Germinal center (tissue), 1 donor: ENCODE data around the gene PCSK6.

ENCODE experiments used
- DNase-seq: peaks from one replicate; pipeline ENCODE4 v3.0.0; 2012; ENCODE audit warnings: mixed read lengths, low spot score

The PCSK6 gene

DNA sequence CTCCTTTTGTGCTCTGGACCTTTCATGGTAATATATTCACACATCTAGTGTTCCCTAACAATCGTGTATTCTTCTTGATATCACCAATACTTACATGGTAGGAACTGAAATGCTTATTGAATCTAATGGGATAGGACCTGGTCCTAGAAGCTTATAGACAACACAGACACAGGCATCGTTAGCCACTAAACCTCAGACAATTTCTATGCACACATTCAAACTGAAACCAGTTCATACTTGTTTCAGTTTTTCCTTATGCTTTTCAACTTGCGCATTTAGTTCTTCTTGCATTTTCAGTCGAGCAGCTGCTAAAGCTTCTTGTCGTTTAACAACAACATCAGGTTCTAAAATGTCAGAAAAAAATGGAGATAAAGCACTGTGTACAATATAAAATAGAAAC is 214.5 kb downstream of the PCSK6 start:
- DNase-seq, result no peak

- DNase-seq, result no peak
Observed at GRCh38 chr15:101273534-101273933, 216.0 kb downstream of the PCSK6 start.

- no peak for DNase-seq
Observed at GRCh38 chr15:101272584-101272983, 216.9 kb downstream of the PCSK6 start.

GRCh38 chr15:101269479-101270223 is 219.9 kb downstream of the PCSK6 start:
- DNase-seq, result no peak

GRCh38 chr15:101267320-101268104 is 222.0 kb downstream of the PCSK6 start:
- DNase-seq, result no peak

DNA sequence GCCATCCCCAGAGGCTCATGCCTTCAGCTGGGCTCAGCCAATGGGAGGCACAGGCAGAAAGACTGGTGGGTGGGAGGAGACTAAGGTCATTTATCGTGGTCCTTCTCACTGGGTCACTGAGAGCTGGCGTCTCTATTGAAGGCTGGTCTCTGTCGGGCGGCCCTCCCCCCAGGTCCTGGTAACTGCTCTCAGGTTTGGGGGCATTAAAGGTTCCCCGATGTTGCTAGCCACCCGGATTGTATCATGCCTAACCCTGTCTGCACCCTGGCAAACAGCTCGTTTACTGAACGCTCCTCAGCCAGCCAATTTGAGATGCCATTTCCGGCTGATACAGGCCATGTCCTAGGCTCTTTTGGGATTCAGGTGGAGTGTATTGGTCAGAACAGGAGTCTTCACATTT is 222.7 kb downstream of the PCSK6 start:
- DNase-seq, result no peak

DNA sequence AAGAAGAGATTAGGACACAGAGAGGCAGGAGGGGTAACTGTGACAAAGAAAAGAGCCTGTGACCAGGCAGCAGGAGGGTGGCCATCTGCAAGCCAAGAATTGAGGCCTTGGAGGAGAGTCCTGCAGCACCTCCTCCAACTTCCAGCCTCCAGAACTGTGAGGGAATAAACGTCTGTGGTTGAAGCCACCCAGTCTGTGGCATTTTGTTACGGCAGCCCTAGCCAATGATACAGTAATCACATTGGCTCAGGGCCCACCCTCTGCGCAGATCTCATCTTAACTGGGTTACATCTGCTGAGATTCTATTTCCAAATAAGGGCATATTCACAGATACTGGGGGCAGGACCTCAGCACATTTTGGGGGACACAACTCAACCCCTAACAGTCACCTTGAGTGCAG is 223.5 kb downstream of the PCSK6 start:
- no peak for DNase-seq

GRCh38 chr15:101264911-101265641 is 224.4 kb downstream of the PCSK6 start:
- DNase-seq, result no peak

DNA sequence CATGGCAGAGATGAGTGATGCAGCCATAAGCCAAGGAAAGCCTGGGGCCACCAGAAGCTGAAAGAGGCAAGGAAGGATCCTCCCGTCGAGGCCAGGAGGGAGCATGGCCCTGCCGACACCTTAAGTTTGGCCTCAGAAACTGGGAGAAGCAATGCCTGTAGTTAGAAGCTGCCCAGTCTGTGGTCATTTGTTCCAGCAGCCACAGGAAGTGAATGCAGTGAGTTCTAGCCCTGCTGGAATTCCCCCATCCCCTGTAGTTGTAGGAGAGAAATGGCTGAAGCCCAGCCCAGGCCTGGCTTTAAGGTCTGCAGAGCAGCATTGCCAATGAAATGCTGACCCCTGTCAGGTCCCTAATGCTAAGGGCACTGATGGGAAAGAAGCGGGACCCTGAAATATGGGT is 225.5 kb downstream of the PCSK6 start:
- DNase-seq, result no peak

- no peak for DNase-seq
Observed at GRCh38 chr15:101262551-101262950, 227.0 kb downstream of the PCSK6 start.

GRCh38 chr15:101258238-101259144 is 231.0 kb downstream of the PCSK6 start:
- DNase-seq, result peak; percentile 38

DNA sequence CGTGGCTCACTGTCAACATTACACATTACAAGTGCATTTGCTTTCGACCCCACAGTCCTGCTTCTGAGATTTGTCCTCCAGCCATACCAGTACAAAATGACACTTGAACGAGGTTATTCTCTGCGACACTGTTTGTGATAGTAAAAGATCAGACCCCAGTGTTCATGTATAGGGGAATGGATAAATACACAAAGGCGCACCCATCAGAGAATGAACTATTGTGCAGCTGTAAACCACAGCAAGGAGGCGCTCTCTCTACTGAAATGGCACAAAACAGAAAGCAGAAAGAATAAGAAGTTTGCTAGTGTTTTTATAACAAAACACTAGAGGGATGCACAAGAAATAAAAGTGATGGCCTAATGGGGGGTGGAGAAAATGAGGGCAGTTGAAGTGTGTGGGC is 232.8 kb downstream of the PCSK6 start:
- no peak for DNase-seq

GRCh38 chr15:101255615-101256241 is 233.8 kb downstream of the PCSK6 start:
- DNase-seq, result no peak

DNA sequence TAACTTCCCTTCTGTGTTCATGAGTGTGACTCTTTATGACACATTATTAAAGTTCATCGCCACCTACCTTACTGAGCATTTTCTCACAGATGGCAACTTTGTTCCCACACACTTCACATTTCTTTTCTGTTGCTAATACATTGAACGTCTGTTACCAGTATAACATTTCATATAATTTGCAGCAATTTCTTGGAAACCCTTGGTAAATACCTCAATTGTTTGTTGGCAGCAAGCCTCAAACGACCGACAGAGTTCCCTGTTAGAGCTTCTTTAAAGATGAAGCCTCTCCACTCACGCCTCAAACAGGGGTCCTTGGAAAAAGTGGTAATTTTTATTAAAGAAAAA is 234.5 kb downstream of the PCSK6 start:
- no peak for DNase-seq

DNA sequence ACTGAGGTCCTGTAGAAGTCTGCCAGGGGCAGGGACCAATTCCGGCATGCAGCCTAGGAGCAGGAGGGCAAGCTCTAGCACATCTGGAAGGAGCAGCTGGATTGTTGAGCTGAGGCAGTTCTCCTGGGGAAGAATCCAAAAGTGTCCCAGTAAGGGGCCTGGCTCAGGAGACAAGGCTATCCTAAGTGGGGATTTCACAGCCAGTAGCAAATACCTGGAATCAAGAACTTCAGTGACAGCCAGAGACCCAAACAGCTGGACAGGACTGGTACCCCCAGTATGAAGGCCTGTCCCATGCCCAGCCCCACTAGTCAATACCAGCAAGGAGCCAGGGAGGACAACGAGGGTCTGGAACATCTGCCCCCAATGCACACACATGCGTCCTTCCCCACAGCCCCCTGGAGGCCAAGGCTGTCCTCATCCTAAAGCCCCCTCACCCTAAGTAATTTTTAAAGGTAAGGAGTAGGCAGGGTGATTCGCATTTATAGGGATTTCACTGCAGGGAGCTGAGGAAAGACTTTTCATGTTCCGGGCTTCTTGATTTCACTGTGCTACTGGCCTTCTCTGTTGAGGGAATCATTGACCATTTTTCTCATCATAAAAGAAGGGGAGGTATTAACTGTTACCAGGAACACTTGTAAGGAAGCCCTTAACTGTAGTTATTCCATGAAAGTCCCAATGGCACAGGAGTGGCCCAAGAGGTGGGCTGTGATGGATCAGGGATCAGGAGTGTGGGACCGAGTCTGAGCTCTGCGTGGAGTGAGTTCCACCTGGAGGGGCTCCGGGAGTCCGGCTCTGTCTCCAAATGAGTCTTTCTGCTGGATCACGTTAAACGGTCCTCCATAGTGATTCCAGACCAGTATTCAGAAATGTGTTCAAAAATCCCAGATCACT is 235.1 kb downstream of the PCSK6 start:
- no peak for DNase-seq
